Hepatocyte (in vitro differentiated cells): ENCODE results near the gene DLG3. TPM values are rescaled to one million over a fixed set of nuclear protein-coding genes. Genes with fewer than 3 reads are reported as not detected.

ENCODE experiments used
- DNase-seq: peaks from one replicate; pipeline ENCODE4 v3.0.0-alpha.2; 2016; ENCODE audit warnings: low spot score
- H2AFZ ChIP-seq: fragments of 200-600 bp; sonication (generic); 2 replicates; pipeline ENCODE4 v1.6.0; 2016; ENCODE audit warnings: antibody characterized with exemption, mild to moderate bottlenecking
- H3K27ac ChIP-seq: fragments of 200-600 bp; sonication (generic); 2 replicates; pipeline ENCODE4 v1.5.1; 2016; ENCODE audit warnings: mild to moderate bottlenecking
- H3K27me3 ChIP-seq: fragments of 200-600 bp; sonication (generic); 2 replicates; pipeline ENCODE4 v1.6.1; 2016
- H3K36me3 ChIP-seq: fragments of 200-600 bp; sonication (generic); replicated peaks from 2 replicates; pipeline ENCODE4 v1.5.1; 2016; ENCODE audit warnings: low read depth; ENCODE audit not compliant: insufficient read depth
- H3K4me1 ChIP-seq: fragments of 200-600 bp; sonication (generic); 2 replicates; pipeline ENCODE4 v1.5.1; 2016; ENCODE audit warnings: mild to moderate bottlenecking, moderate library complexity; ENCODE audit not compliant: insufficient read depth
- H3K4me2 ChIP-seq: fragments of 200-600 bp; sonication (generic); 2 replicates; pipeline ENCODE4 v1.6.0; 2016
- H3K4me3 ChIP-seq: fragments of 200-600 bp; sonication (generic); 2 replicates; pipeline ENCODE4 v1.5.1; 2016; ENCODE audit warnings: mild to moderate bottlenecking
- H3K79me2 ChIP-seq: fragments of 200-600 bp; sonication (generic); 2 replicates; pipeline ENCODE4 v1.6.0; 2017; ENCODE audit warnings: mild to moderate bottlenecking
- H3K9me2 ChIP-seq: fragments of 200-600 bp; sonication (generic); replicated peaks from 2 replicates; pipeline ENCODE4 v1.6.0; 2017; ENCODE audit warnings: mild to moderate bottlenecking; ENCODE audit not compliant: insufficient read depth
- H3K9me3 ChIP-seq: fragments of 200-600 bp; sonication (generic); 2 replicates; pipeline ENCODE4 v1.5.1; 2016; ENCODE audit warnings: low read depth, mild to moderate bottlenecking
- H4K20me1 ChIP-seq: fragments of 200-600 bp; sonication (generic); 2 replicates; pipeline ENCODE4 v1.6.0; 2016; ENCODE audit warnings: mild to moderate bottlenecking; ENCODE audit not compliant: insufficient read depth, poor library complexity, severe bottlenecking
- EZH2 ChIP-seq: fragments of 200-600 bp; sonication (generic); IDR thresholded peaks from 2 replicates; pipeline ENCODE4 v1.6.1; 2016; ENCODE audit warnings: antibody characterized with exemption, mild to moderate bottlenecking, borderline replicate concordance
- EZH2phosphoT487 ChIP-seq: fragments of 200-600 bp; sonication (generic); IDR thresholded peaks from one replicate; pipeline ENCODE4 v1.6.1; 2018; ENCODE audit warnings: antibody characterized with exemption, mild to moderate bottlenecking, low read depth, moderate library complexity; ENCODE audit not compliant: unreplicated experiment, severe bottlenecking
- WGBS: methylation state at CpG from one replicate; pipeline ENCODE4 v1.1.6; 2016; ENCODE audit warnings: low lambda C conversion rate; ENCODE audit errors: missing lambda C conversion rate; 5-methylcytosine and 5-hydroxymethylcytosine counted together
- polyA plus RNA-seq: library from polyadenylated mRNA; unstranded; fragments of >200 nt; fragmentation: Nextera tagmentation; extraction: Ambion mirVana; gene quantifications from 2 replicates; pipeline ENCODE4 v1.2.1, GENCODE V29; 2016
- total RNA-seq: library from RNA; depleted of rRNA; stranded (reverse); fragments of >200 nt; gene quantifications from 2 replicates; pipeline ENCODE4 v1.2.3, GENCODE V29; 2014
- TF ChIP-seq, protein P1 (sequence below): fragments of 200-600 bp; sonication (generic); IDR thresholded peaks from 2 replicates; pipeline ENCODE4 v1.5.1; 2016; ENCODE audit warnings: antibody characterized with exemption, mild to moderate bottlenecking; ENCODE audit not compliant: poor library complexity

Gene DLG3
- total and polyA plus RNA-seq, 2 experiments from 2014 or later = 9.6 to 17.7 TPM

GRCh38 chrX:70479922-70480659 is 35.5 kb downstream of the DLG3 start:
- DNase-seq = peak; percentile 36
- Histone ChIP-seq H3K9me2 (no peaks in the 10 kb centered on the region), H3K27ac (peak overlapping the region; percentile 57), H3K9me3 (no peaks in the 10 kb centered on the region), H3K27me3 (no peaks in the 10 kb centered on the region), H3K4me2 (peak overlapping the region; percentile 6), H3K36me3 (no peaks in the 10 kb centered on the region), H3K4me1 (peaks cover 25% of the 10 kb centered on the region), H3K79me2 (peaks cover 14% of the 10 kb centered on the region), H4K20me1 (peaks cover 5% of the 10 kb centered on the region), H3K4me3 (no peak overlapping the region), H2AFZ (no peak overlapping the region)
- TF ChIP-seq, protein P1, sequence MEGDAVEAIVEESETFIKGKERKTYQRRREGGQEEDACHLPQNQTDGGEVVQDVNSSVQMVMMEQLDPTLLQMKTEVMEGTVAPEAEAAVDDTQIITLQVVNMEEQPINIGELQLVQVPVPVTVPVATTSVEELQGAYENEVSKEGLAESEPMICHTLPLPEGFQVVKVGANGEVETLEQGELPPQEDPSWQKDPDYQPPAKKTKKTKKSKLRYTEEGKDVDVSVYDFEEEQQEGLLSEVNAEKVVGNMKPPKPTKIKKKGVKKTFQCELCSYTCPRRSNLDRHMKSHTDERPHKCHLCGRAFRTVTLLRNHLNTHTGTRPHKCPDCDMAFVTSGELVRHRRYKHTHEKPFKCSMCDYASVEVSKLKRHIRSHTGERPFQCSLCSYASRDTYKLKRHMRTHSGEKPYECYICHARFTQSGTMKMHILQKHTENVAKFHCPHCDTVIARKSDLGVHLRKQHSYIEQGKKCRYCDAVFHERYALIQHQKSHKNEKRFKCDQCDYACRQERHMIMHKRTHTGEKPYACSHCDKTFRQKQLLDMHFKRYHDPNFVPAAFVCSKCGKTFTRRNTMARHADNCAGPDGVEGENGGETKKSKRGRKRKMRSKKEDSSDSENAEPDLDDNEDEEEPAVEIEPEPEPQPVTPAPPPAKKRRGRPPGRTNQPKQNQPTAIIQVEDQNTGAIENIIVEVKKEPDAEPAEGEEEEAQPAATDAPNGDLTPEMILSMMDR = no peak
- TF ChIP-seq EZH2phosphoT487 = no peak
- no peak for TF ChIP-seq EZH2
- WGBS = 64% methylated on average over 6 of the region's 6 CpGs

GRCh38 chrX:70480660-70481018 is 36.0 kb downstream of the DLG3 start:
- Histone ChIP-seq H3K4me2 (no peak overlapping the region), H3K4me3 (no peak overlapping the region), H2AFZ (no peak overlapping the region), H4K20me1 (peaks cover 5% of the 10 kb centered on the region), H3K27ac (peak overlapping the region; percentile 57), H3K36me3 (no peaks in the 10 kb centered on the region), H3K9me2 (no peaks in the 10 kb centered on the region), H3K4me1 (peaks cover 25% of the 10 kb centered on the region), H3K9me3 (no peaks in the 10 kb centered on the region), H3K79me2 (peaks cover 12% of the 10 kb centered on the region), H3K27me3 (no peaks in the 10 kb centered on the region)
- 63% methylated on average over 9 of the region's 9 CpGs for WGBS
- TF ChIP-seq EZH2phosphoT487 (no peak), EZH2 (no peak)
- TF ChIP-seq, protein P1 = no peak
- no peak for DNase-seq

DNA sequence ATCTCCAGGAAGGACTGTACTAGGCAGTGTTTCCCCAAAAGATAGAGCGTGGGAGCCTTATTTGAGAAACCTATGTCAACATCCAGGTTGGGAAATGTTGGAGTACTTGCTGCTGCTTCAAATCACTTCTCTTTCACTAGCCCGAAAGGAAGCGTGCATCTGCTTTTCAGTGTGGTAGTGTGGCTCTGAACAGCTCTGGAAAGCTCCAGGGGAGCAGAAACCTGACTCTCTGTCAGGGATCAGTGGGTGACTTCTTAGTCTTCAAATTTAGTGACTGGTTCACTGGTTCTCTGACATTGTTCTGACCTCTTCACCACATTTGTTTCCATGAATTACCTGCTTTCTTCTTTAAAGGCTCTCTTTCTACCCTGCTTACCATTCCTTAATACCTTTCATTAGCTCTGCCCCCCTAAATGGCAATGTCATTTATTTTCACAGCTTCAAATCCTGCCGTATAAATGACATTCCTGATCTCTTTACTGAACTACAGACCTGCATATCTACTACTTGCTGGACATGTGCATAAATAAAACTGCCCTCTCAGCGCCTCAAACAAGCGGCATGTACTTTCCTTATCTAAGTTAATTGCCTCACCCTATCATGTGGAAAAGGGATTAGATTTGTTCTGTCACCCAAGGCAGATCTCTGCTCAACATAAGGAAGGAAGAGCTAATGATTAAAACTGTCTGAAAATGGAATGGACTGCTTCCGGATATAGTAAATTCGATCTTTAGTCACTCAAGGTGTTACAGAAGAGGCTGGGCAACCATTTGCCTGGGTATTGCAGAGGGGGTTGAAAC is 37.0 kb downstream of the DLG3 start:
- H3K27ac ChIP-seq = peak overlapping the region; percentile 58
- 62% methylated on average over 8 of the region's 8 CpGs for WGBS
- H3K36me3 ChIP-seq = no peaks in the 10 kb centered on the region
- H3K27me3 ChIP-seq = no peaks in the 10 kb centered on the region
- H3K4me3 ChIP-seq = no peak overlapping the region
- TF ChIP-seq, protein P1 = no peak
- no peak for TF ChIP-seq EZH2
- no peak for TF ChIP-seq EZH2phosphoT487
- H2AFZ ChIP-seq = no peak overlapping the region
- H4K20me1 ChIP-seq = peaks cover 5% of the 10 kb centered on the region
- H3K4me1 ChIP-seq = peaks cover 25% of the 10 kb centered on the region
- no peaks in the 10 kb centered on the region for H3K9me2 ChIP-seq
- H3K9me3 ChIP-seq = no peaks in the 10 kb centered on the region
- peak overlapping the region; percentile 15 for H3K4me2 ChIP-seq
- DNase-seq = peak; percentile 17
- peaks cover 4% of the 10 kb centered on the region for H3K79me2 ChIP-seq
